GM15510 (cell line): ENCODE data around the gene ADAM15.

ENCODE experiments used
- POLR2A ChIP-seq: IDR thresholded peaks from 3 replicates; pipeline ENCODE4 v1.6.1; 2011; ENCODE audit warnings: borderline replicate concordance; ENCODE audit not compliant: insufficient read length; ENCODE audit errors: extremely low read depth

ADAM15 gene

DNA sequence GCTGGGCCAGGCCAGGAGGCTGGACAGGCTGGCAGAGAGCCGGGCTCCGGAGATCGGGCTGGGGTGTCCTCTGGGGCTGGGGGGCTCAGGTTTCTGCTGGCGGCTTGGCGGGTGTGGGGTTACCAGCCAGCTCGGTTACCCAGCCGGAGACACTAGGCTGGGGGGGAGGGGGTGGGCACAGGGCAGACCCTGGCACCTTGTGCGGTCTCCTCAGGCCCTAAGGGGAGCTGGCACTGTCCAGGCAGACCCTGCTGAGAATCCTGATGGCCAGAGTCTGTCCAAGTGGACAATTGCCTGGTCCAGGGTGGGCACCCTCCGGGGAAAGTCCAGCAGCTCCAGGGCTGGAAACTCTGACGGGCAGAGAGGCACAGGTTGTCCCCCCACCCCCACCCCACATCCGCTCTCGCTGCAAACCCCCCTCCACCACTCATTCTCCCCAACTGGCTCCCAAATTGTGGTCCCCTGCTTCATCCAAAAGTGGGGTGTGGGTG lies 41.9 kb upstream of the ADAM15 start:
- no peak for TF ChIP-seq POLR2A

- TF ChIP-seq POLR2A = no peak
Measured at GRCh38 chr1:155009742-155010141, 41.4 kb upstream of the ADAM15 start.

GRCh38 chr1:155010211-155010918 lies 40.8 kb upstream of the ADAM15 start:
- TF ChIP-seq POLR2A = no peak

DNA sequence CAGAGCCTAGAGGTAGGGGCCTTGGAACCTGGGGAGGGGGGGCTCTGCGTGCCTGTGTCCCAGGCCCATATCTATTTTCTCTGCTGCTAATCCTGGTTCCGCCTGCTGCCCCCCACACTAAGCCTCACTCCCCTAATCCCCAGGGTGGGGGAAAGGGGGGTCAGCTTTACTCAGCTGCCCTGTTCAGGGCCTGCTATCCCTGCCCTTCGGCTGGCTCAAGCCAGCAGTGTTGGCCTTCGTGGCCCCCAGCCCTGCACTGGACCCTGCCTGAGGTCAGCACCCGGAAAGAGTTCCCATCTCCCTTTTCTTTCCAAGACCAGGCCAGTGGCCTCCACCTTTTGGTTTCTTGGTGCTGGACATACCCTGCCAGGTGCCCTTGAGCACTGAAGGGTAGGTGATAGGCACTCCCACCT lies 40.1 kb upstream of the ADAM15 start:
- no peak for TF ChIP-seq POLR2A

- no peak for TF ChIP-seq POLR2A
Measured at GRCh38 chr1:155011437-155012025, 39.6 kb upstream of the ADAM15 start.

GRCh38 chr1:155012026-155012546 lies 39.0 kb upstream of the ADAM15 start:
- no peak for TF ChIP-seq POLR2A

- no peak for TF ChIP-seq POLR2A
Measured at GRCh38 chr1:155012776-155013602, 38.1 kb upstream of the ADAM15 start.

DNA sequence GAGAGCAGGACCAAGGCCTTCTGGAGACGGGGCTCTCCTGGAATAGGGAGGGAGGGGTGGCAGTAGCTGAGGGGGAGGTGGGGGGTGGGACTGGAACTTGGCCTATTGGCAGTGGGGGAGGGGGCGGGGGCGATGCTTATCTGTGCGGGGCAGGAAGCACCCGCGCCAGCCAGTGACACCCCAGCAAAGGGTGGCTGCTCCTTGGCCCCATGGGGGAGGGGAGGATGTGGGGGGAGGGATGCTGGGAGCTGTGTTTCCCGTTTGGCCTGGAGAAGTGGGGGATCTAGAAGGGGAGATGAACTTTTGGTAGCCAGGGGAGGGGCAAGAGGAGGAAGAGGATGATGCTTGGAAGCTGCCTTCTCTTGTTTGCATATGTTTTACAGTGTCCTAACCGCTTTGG lies 37.5 kb upstream of the ADAM15 start:
- TF ChIP-seq POLR2A = no peak

DNA sequence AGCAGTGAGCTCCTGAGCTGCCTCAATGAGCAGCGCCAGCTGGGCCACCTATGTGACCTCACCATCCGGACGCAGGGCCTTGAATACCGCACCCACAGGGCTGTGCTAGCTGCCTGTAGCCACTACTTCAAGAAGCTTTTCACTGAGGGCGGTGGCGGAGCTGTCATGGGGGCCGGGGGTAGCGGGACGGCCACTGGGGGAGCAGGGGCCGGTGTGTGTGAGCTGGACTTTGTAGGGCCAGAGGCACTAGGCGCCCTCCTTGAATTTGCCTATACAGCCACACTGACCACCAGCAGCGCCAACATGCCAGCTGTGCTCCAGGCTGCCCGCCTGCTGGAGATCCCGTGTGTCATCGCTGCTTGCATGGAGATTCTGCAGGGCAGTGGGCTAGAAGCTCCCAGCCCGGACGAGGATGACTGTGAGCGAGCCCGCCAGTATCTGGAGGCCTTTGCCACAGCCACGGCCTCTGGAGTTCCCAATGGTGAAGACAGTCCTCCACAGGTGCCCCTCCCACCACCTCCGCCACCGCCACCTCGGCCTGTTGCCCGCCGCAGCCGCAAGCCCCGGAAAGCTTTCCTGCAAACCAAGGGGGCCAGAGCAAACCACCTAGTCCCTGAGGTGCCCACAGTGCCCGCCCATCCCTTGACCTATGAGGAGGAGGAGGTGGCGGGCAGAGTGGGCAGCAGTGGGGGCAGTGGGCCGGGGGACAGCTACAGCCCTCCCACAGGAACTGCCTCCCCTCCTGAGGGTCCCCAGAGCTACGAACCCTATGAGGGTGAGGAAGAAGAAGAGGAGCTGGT lies 36.2 kb upstream of the ADAM15 start:
- no peak for TF ChIP-seq POLR2A

- TF ChIP-seq POLR2A = no peak
Measured at GRCh38 chr1:155015527-155016230, 35.4 kb upstream of the ADAM15 start.

DNA sequence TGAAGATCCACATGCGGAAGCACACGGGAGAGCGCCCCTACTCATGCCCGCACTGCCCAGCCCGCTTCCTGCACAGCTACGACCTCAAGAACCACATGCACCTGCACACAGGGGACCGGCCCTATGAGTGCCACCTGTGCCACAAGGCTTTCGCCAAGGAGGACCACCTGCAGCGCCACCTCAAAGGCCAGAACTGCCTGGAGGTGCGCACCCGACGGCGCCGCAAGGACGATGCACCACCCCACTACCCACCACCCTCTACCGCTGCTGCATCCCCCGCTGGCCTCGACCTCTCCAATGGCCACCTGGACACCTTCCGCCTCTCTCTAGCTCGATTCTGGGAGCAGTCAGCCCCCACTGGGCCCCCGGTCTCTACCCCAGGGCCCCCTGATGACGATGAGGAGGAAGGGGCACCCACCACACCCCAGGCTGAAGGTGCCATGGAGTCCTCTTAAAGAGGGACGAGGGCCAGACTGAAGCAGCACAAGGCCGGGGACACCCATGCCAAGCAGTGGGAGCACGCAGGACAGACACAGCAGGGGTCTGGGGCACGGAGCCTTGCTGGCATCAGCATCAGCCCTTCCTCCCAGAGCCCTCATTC lies 34.8 kb upstream of the ADAM15 start:
- no peak for TF ChIP-seq POLR2A

DNA sequence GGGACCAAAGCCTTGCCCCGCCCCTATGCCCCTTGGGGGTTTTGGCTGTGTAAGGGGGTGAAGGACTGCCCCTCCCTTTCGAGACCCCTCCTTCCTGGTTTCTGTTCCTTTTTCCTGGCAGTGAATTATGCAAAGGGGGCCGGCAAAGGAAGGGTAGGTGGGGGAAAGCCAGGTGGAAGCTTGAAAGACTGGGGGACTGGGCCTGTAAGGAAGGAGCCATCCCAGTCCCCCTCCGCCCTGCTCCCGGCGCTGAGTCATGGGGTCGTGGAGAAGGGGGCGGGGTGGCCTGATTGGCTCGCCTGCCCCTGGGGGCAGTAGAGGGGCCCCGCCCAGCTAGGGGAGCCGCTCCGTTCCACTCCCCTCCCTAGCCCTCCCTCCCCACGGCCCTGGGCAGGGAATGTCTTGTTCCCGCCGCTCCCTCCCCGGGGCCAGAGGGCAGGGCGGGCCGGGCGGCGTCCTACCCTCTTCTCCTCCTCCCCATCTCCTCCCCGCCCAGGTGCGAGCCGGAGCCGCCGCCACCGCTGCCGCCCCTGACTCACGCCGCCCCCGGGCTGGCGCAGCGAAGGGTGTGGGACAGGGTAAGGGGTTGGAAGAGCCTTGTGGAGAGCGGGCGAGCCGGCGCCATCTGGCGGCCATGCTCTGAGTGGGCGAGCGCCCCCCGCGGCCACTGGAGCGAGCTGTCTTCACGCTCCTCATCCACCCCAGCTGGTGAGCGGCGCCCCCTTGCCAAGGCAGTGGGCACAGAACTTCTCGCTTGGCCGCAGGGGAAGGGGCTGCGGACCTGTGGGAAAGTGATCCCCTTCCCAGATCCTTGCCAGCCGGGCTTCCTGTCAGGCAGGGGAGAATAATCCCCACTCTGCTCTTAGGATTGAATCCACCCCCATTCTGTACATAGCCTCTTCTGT lies 33.8 kb upstream of the ADAM15 start:
- no peak for TF ChIP-seq POLR2A

GRCh38 chr1:155017946-155018316 lies 33.2 kb upstream of the ADAM15 start:
- no peak for TF ChIP-seq POLR2A

DNA sequence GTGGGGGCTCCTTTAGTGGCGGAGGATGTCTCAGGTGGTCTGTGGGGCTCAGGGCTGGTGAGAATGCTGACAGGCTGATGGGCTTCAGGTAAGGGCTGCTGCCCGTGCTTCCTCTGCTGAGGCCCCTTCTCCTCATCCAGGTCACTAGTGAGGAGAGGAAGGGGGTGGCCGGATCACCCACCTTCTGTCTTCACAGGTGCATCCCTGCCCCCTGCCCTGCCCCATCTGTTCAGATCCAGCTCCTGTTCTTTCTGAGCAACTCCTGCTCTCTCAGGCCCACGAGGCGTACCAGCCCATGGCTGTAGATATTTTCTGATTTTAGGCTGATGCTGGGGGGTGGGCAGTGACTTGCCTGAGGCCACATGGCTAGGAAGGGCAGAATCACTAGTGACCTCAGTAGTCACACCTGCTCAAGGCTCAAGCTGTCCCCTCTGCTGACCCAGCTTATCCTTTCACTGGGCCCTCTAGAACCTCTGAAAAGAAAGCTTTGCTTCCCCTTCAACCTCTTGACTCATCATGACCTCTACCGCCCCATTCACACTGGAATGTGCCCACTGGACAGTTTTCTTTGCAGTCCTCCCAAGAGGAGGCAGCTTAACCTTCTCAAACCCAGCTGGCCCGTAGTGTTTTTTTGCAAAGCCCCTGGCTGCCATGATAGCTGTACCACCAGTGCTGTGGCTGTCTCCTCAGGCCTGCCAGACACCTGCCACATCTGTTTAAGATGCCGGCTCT lies 32.3 kb upstream of the ADAM15 start:
- TF ChIP-seq POLR2A = no peak
